Femur (tissue), 1 donor: Measurements from ENCODE around the gene CNOT4.
"Not testable (repeated sequence)": the region's sequence is repeated elsewhere in the genome, so short reads cannot be mapped to it uniquely, and the experiment has no call there.

ENCODE experiments used
- DNase-seq: peaks from one replicate; pipeline ENCODE4 v3.0.0-alpha.2; 2017

The CNOT4 gene

DNA sequence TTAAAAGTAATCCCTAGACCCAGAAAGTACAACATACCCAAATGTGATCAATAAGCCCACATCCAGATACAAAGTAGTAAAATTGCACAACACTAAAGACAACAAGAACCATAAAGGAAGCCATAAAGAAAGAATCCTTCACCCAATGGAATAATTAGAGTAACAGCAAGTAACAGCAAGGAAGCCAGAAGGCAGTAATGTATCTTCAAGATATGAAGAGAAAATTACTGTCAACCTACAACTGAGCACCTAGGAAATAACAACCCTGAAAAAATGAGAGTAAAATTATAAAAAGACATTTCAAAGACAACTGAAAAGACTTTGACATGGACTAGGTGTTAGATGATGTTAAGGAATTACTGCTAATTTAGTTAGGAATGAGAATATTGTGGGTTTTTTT is 60.5 kb downstream of the CNOT4 start:
- no peak for DNase-seq

DNA sequence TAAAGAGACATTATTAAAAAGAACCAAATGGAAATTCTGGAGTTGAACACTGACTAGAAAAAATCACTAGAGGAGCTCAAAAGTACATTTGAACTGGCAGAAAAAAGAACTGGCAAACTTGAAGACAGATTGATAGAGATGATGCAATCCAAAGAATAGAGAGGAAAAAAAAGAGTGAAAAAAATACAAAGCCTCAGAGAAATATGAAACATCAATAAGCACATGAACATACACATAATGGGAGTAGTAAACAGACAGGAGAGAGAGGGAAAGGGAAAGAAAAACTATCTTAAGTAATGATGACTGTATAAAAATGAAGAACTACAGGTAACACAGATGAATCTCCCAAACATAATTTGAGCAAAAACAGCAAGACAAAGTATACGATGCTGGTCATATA is 61.1 kb downstream of the CNOT4 start:
- DNase-seq: no peak

DNA sequence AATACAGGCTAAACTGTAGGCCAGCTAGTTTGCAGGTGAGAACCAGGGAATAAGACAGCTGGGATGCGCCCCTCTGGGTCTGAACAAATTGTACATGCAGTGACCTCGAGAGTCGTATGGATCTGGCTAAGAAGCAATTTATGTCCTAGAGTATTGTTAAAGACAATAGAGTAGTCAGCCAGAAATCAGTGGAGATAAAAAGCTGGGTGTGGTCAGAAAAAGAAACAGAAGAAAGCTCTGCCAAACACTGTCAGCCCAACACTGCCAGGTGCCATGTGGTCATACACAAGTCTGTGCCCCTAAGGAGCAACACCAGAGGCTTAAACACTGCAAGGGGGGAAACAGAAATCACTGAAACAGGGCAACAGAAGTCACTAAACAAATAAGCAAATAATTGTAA is 62.2 kb downstream of the CNOT4 start:
- DNase-seq: no peak

DNA sequence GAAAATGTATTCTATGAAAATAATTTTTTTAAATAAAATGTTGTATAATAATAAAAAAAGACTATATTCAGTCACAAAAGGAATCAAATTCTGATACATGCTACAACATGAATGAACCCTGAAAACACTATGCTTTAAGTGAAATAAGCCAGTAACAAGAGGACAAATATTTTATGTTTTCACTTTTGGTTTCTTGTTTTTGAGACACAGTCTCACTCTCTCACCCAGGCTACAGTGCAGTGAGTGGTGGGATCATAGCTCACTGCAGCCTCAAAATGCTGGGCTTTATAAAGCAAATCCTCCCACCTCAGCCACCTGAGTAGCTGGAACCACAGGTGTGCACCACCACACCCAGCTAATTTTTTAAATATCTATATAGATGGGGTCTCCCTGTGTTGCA is 64.2 kb downstream of the CNOT4 start:
- no peak for DNase-seq

DNA sequence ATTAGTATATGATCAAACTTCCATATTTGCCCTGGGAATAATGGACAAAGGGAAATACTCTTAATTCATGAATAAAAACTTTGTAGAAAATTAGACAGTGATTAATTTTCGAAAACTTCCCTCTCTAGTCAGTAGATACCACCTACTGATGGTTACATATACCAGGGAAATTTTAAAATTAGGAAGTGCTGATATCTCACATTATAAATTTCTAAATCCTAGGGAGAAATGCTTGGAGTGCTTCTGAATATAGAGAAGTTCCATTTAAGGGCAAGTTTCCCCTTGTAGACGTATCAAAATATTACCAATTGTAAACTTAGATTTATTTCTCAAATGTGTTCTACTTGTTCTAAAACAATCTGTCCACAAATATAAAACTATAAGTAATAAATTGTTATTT is 64.6 kb downstream of the CNOT4 start:
- not testable (repeated sequence) for DNase-seq

GRCh38 chr7:135441791-135442190 is 68.1 kb downstream of the CNOT4 start:
- DNase-seq: no peak

GRCh38 chr7:135434047-135434446 is 75.9 kb downstream of the CNOT4 start:
- DNase-seq: no peak

GRCh38 chr7:135430626-135431025 is 79.3 kb downstream of the CNOT4 start:
- no peak for DNase-seq

DNA sequence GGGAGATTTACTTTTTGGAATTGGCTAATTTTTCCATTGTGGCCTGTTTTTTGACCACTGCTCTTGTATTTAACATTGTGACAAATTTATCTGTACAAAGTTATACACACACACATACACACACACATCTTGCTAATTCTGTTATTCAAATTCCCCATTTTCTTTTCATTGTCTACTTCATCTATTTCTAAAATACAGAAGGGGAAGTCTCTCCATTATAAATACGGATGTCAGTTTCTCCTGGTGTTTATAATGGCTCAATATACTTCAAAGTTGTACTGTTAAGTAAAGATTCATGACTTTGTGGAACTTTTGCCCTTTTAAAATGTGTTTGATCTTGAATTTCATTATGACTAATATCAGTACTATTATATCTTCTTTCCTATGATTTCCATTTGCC is 81.0 kb downstream of the CNOT4 start:
- no peak for DNase-seq

GRCh38 chr7:135428011-135428410 is 81.9 kb downstream of the CNOT4 start:
- no peak for DNase-seq

DNA sequence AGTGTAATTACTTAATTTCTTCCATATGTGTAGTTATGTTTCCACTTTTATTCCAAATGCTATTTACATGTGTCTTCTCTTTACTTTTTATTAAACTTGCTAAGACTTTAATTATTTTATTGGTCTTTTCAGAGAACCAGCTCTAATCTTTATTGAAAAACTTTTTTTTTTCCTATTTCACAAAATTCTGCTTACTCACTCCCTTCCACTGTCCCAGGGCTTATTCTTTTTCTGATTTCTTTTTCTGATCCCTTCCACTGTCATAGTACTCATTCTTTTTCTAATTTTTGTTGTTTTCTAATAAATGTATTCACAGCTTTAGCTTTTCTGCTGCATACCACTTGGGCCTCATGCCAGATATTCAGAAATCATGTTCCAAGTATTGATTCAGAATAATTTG is 82.7 kb downstream of the CNOT4 start:
- no peak for DNase-seq

DNA sequence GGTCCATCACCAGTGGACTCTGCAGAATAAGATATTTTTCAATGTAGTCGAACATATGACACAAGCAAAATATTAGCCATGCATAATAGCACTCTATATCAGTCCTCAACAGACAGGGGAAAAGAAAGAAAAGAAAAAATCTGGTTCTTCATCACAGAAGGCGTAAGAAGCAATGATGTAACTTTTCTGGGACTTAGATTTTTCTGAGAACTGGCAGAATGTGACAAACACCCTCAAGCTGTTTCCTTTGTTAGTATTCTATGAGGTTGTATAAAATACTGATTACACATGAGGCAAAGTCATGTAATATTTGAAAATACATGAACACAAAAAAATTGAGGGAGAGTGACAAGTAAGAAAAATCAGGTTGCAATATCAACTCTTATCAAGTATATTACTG is 84.9 kb downstream of the CNOT4 start:
- DNase-seq: no peak

DNA sequence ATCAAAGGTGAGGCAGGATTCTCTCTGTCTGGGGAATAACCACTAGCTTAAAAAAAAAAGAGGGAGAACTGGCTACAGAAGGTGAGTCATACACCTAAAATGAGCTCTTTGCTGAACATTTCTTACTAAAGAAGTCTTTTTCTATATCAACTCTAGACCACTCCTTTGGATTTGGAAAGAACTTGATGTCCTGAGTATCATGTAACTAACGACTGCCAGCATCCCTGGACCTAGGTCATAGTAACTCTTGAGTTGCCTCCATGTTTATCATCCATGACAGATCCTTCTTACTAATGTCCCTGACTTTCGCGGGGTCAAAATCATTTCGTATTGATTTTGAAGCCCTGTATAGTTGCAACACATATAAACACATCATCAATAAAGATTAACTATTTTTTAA is 89.1 kb downstream of the CNOT4 start:
- no peak for DNase-seq

DNA sequence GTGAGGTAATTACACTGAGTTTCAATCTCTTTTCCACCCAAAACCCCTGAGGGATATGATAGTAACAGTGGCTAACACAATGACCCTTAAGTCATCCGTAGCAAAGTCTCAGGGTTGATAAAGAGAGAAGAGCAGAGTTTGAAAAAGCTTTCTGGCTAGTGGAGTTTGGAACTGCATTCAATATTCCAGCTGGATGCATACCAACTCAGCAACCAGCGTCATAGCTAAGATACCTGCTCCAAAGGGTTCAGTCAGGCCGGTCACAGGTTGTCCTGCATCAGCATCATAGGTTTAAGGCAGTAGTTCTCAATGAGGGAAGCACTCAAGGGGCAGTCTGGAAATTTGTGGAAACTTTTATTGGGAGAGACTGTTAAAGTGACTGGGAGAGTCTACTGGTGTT is 93.5 kb downstream of the CNOT4 start:
- DNase-seq: no peak

DNA sequence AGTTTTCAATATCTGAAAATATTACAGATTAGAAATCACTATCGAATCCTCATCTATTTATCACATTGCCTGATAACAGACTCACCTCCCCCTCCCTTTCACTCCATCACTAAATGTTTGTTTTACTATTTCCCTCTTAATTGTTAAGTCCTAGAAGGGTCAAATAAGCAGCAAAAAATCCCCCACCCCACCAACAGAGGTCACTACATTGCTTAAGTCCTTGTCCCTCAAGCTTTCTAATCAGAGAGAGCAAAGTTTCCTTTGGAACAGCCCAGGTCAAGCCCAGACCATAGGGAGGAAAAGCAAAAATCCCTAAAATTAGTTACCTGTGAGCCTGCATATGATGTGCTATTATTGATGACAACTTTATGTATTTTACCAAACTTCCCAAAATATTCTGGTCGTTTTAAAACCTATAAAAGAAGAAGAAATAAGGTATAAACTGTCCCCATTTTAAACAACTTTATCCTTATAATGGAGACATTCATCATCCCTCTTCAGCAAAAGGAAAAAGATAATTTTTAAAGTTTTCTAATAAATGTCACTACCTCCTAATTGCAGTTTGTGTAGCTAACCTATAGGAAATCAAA is 95.0 kb downstream of the CNOT4 start:
- DNase-seq: no peak

DNA sequence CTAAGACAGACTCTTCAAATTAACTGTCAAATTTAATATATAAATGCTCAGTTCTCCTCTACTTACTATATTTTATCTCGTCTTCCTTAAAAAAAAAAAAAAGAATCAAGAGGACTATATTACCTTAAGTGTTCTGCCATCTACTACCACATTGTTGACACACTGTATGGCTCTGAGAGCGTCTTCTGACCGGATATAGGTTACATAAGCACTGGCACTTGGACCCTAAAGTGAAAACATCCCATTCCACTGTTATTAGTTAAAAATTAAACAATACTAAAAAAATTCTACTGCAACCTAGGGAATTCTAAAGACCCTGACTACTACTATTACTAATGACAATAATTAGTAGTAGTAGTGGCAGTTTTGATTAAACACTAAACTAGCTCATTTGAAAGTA is 95.7 kb downstream of the CNOT4 start:
- DNase-seq: no peak

DNA sequence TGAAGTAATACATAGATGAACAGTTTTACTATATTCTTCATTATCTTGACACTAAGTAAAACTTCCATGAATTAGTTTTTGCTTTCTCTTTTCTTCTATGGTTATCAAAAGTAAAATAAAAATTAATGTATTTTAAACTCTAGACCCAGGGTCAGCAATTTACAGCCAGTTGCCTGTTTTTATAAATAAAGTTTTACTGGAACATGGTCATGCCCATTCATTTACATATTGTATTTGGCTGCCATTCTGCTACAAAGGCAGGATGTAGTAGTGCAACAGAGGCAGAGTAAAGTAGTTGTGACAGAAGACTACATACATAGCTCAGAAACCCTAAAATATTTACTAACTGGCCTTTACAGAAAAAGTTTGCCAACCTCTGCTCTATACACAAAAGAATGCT is 98.8 kb downstream of the CNOT4 start:
- no peak for DNase-seq

DNA sequence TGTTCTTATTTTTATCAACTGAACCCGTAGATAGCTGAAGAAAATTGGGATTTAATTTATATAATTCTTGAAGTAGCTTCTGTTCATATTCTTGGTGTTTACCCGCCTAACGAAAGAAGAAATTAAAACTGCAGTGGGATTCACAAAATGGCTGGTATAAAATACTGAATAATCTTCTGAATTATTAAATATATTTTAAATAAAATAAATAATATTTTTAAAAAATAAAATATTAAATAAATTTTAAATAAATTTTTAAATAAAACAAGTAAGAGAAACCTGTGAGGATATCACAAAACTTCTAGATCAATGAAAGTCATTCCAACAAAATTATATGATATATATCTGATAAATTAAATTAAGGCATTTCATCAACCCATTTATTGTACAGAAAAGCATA is 99.4 kb downstream of the CNOT4 start:
- no peak for DNase-seq

GRCh38 chr7:135409845-135410542 is 99.9 kb downstream of the CNOT4 start:
- no peak for DNase-seq

DNA sequence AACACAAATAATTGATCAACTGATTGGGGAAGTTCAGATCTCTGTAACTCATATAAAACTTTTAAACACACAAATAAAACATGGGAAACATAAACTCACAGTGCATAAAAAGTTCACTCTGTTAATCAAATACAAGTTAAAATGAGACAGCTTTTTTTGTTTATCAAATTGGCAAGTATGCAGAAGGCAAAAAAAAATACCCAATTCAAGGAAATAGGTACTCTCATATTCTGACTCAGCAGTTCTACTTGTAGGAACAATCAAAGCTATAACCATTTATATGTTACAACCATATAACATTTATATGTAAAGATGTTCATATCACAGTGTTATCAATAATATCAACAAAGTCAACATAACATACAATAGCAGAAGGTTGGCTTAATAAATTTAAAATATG is 102.0 kb downstream of the CNOT4 start:
- DNase-seq: no peak

DNA sequence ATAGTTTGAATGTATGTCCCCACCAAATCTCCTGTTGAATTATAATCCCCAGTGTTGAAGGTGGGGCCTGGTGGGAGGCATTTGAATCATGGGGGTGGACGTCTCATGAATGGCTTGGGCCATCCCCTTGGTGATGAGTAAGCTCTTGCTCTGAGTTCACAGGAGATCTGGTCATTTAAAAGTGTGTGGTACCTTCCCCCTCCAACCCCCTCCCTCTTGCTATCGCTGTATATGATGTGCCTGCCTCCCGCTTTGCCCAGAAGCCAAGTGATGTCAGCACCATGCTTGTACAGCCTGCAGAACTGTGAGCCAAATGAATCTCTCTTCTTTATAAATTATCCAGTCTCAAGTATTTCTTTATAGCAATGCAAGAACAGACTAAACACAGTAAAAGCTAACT is 103.0 kb downstream of the CNOT4 start:
- DNase-seq: no peak

DNA sequence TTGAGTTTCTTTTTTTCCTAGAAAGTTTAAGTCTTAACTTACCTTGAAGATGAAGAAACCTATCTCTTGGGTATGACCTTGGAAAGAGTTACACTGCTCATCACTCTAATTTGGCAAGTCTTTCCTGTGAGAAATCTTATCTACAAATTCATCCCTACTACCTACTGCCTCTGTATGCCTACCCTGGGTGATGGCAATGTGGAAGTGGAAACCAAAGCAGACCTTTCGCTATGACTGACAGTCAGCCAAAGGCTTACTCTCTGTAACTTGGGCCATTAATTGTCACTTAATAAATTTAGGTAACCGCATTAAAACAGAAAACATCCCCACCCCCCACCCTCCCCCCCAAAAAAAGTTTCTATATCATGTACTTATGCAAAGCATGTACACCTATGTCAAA is 103.9 kb downstream of the CNOT4 start:
- DNase-seq: no peak

DNA sequence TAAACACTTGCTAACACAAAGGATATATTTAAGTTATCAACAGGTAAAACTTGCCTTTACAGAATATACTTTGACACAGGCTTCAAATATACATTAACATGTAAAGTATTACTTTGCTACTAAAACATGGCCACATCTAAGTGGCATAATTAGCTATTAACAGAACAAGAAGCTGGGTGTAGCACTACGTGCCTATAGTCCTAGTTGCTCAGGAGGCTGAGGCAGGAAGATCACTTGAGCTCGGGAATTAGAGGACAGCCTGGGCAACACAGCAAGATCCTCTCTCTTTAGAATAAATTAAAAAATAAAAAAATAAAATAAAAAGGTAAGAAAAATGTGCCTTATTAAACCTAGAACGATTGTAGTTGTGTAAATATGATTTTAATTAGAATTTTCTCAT is 106.6 kb downstream of the CNOT4 start:
- no peak for DNase-seq

DNA sequence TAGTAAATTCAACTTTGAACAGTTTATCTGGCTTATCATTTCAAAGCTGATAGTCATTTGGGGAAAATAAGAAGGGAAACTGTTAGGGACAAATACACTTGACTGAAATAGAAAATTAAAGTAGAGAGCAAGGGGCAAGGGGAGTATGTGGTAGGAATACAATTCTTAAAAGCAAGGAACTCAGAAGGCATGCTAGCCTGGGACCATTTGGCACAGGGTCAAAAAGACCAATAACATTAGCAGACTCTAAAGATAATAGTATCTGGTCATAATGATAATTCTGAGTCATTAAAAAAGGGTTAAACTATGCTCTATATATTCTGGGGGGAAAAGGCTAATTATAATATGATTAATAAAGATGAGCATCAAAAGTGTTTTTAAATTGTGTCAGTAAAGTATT is 112.2 kb downstream of the CNOT4 start:
- DNase-seq: no peak

- DNase-seq: no peak
These were observed 117.2 kb downstream of the CNOT4 start for GRCh38 chr7:135392701-135393100.
